ENCODE results near the gene APMAP. TPM values are rescaled to one million over a fixed set of nuclear protein-coding genes. Genes with fewer than 3 reads are reported as not detected.

The APMAP gene
- total and polyA plus RNA-seq, 7 donors = 9.6 to 55.8 (median 25.7) TPM

- intact Hi-C loops (cut with DNase I) = no loop called here
- Histone ChIP-seq H3K4me3 (no peak overlapping the region), H3K27ac (no peak overlapping the region), H3K27me3 (no peaks in the 10 kb centered on the region), H3K9me3 (no peaks in the 10 kb centered on the region), H3K36me3 (peaks cover 17 to 90% (median 55%) of the 10 kb centered on the region in 4 donors), H3K4me1 (no peaks in the 10 kb centered on the region)
- WGBS, 2 donors = 92% methylated on average over 20 of the region's 20 CpGs
- peak; percentile 28 for DNase-seq
- TF ChIP-seq POLR2AphosphoS5 (IDR thresholded peaks at IDR 0.05) = no peak
- TF ChIP-seq, protein P1, sequence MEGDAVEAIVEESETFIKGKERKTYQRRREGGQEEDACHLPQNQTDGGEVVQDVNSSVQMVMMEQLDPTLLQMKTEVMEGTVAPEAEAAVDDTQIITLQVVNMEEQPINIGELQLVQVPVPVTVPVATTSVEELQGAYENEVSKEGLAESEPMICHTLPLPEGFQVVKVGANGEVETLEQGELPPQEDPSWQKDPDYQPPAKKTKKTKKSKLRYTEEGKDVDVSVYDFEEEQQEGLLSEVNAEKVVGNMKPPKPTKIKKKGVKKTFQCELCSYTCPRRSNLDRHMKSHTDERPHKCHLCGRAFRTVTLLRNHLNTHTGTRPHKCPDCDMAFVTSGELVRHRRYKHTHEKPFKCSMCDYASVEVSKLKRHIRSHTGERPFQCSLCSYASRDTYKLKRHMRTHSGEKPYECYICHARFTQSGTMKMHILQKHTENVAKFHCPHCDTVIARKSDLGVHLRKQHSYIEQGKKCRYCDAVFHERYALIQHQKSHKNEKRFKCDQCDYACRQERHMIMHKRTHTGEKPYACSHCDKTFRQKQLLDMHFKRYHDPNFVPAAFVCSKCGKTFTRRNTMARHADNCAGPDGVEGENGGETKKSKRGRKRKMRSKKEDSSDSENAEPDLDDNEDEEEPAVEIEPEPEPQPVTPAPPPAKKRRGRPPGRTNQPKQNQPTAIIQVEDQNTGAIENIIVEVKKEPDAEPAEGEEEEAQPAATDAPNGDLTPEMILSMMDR (IDR thresholded peaks at IDR 0.05) = no peak
- no peak for TF ChIP-seq EP300 (IDR thresholded peaks at IDR 0.05)
- no peak for TF ChIP-seq POLR2A (IDR thresholded peaks at IDR 0.05)
Measured at GRCh38 chr20:24961384-24962181, 31.0 kb downstream of the APMAP start.

GRCh38 chr20:24960861-24961260 lies 31.7 kb downstream of the APMAP start:
- TF ChIP-seq POLR2A (IDR thresholded peaks at IDR 0.05) = no peak
- no peak for TF ChIP-seq EP300 (IDR thresholded peaks at IDR 0.05)
- TF ChIP-seq POLR2AphosphoS5 (IDR thresholded peaks at IDR 0.05) = no peak
- TF ChIP-seq, protein P1 (IDR thresholded peaks at IDR 0.05) = no peak
- no peak overlapping the region for H3K27ac ChIP-seq

DNA sequence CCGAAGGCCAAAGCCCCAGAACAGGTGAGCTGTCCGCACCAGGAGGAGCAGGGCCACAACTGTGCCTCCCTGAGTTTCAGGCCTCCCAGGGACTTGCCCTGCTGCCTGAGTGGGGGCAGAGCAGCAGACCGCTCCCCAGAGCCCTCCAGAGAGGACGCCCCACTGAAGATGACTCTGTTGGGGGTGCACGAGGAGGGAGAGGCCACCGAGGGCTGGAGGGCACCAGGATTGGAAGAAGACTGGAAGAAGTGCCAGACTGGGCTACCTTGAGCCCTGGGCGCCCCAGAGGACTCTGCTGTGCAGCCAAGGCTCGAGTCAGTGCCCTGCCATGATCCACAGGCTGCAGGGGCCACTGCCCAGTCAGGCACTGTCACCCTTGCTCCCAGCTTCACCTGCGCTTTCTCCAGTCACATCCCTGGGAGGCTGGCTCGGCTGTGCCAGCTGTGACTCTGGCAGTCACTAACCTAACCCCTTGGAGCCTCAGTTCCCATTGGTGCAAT lies 32.2 kb downstream of the APMAP start:
- DNase-seq = peak; percentile 50
- Histone ChIP-seq H3K27ac (no peak overlapping the region), H3K27me3 (no peaks in the 10 kb centered on the region), H3K9me3 (no peaks in the 10 kb centered on the region), H3K36me3 (peaks cover 17 to 83% (median 49%) of the 10 kb centered on the region in 4 donors), H3K4me1 (no peaks in the 10 kb centered on the region), H3K4me3 (no peak overlapping the region)
- WGBS, 2 donors = 94 to 96% methylated on average over 10 of the region's 10 CpGs
- TF ChIP-seq POLR2AphosphoS5 (IDR thresholded peaks at IDR 0.05) = no peak
- no peak for TF ChIP-seq EP300 (IDR thresholded peaks at IDR 0.05)
- TF ChIP-seq, protein P1 (IDR thresholded peaks at IDR 0.05) = no peak
- no peak for TF ChIP-seq POLR2A (IDR thresholded peaks at IDR 0.05)
- intact Hi-C loops (cut with DNase I) = no loop called here

More at GRCh38 chr20:24960861-24961260, 31.7 kb downstream of the APMAP start:
- Histone ChIP-seq H3K4me1 (no peaks in the 10 kb centered on the region), H3K27me3 (no peaks in the 10 kb centered on the region), H3K9me3 (no peaks in the 10 kb centered on the region), H3K36me3 (peaks cover 17 to 85% (median 52%) of the 10 kb centered on the region in 4 donors), H3K4me3 (no peak overlapping the region)
- DNase-seq = no peak
- intact Hi-C loops (cut with DNase I) = no loop called here
- WGBS, 2 donors = 67 to 72% methylated on average over 2 of the region's 2 CpGs

DNA sequence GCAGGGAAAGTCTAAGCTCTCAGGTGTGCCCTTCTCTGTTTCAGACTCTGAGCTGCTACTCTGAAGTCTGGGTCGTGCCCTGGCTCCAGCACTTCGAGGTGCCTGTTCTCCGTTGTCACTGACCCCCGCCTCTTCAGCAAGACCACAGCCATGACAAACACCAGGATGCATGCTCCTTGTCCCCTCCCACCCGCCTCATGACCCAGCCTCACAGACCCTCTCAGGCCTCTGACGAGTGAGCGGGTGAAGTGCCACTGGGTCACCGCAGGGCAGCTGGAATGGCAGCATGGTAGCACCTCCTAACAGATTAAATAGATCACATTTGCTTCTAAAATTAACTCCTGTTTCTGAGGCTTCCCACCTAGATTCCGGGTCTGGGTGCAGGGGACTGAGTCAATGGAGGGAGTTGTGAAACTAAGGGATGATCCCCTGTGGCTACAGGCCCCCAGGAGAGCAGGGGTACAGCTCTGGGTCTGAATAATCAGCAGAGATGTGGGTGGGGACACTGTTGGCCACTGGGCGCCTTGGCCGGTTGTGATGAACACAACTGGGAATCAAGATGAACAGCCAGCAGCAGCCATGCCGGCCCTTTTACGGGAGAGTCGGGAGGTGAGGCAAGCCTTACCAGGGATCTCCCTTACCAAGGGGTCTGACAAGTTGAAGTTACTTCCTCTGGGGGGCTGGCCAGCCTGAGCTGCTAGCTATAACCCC lies 32.8 kb downstream of the APMAP start:
- Histone ChIP-seq H3K27me3 (no peaks in the 10 kb centered on the region), H3K9me3 (no peaks in the 10 kb centered on the region), H3K4me1 (no peaks in the 10 kb centered on the region), H3K27ac (no peak overlapping the region), H3K36me3 (peaks cover 17 to 79% (median 47%) of the 10 kb centered on the region in 4 donors), H3K4me3 (no peak overlapping the region)
- intact Hi-C loops (cut with DNase I) = no loop called here
- 92% methylated on average over 14 of the region's 14 CpGs for WGBS, 2 donors
- TF ChIP-seq, protein P1 (IDR thresholded peaks at IDR 0.05) = no peak
- TF ChIP-seq POLR2AphosphoS5 (IDR thresholded peaks at IDR 0.05) (no peak), POLR2A (IDR thresholded peaks at IDR 0.05) (no peak), EP300 (IDR thresholded peaks at IDR 0.05) (no peak)
- peak; percentile 59 for DNase-seq
